PC-3 (cell line): ENCODE results near the gene ETS1. TPM values are rescaled to one million over a fixed set of nuclear protein-coding genes. Genes with fewer than 3 reads are reported as not detected.

Experiments used
- ATAC-seq: fragments of 200-7000 bp; cut with Tn5 transposase; 2 replicates; pipeline ENCODE4 v1.9.1; 2020; ENCODE audit warnings: mild to moderate bottlenecking, moderate library complexity
- BruUV-seq: library from RNA; stranded (reverse); fragments of 400-500 nt; replicated peaks from 2 replicates; lab custom pipeline; 2021; lab: Mats Ljungman, UMichigan
- CTCF ChIA-PET: fragments of 300-600 bp; sonication (Branson Sonifier 250); formaldehyde crosslinking; loops from one replicate; lab custom pipeline; 2022; ENCODE audit warnings: antibody characterized with exemption; lab: Charles Lee
- POLR2A ChIA-PET: fragments of 300-600 bp; sonication (Branson Sonifier 250); formaldehyde crosslinking; loops from one replicate; lab custom pipeline; 2022; ENCODE audit warnings: antibody characterized with exemption; ENCODE audit not compliant: unreplicated experiment; lab: Charles Lee
- DNase-seq: peaks from one replicate; pipeline ENCODE4 v3.0.0-alpha.2; 2015
- H2AFZ ChIP-seq: fragments of 300-600 bp; sonication (generic); 2 replicates; pipeline ENCODE4 v1.6.0; 2016; ENCODE audit warnings: antibody characterized with exemption, low read length
- H3F3A ChIP-seq: fragments of 300-600 bp; sonication (generic); one replicate; pipeline ENCODE4 v1.6.0; 2017; ENCODE audit warnings: antibody characterized with exemption, low read length, control low read depth, mild to moderate bottlenecking; ENCODE audit not compliant: unreplicated experiment
- H3K27ac ChIP-seq: fragments of 300-600 bp; sonication (generic); 2 replicates; pipeline ENCODE4 v1.5.1; 2016; ENCODE audit warnings: mild to moderate bottlenecking, low read length
- H3K27me3 ChIP-seq: fragments of 300-600 bp; sonication (generic); 2 replicates; pipeline ENCODE4 v1.6.1; 2016; ENCODE audit warnings: low read length, mixed read lengths
- H3K36me3 ChIP-seq: fragments of 300-600 bp; sonication (generic); 2 replicates; pipeline ENCODE4 v1.6.1; 2016; ENCODE audit warnings: low read depth, mixed run types, low read length, mixed read lengths
- H3K4me1 ChIP-seq: fragments of 300-600 bp; sonication (generic); 2 replicates; pipeline ENCODE4 v1.5.1; 2016; ENCODE audit warnings: low read length; ENCODE audit not compliant: insufficient read depth
- H3K4me2 ChIP-seq: fragments of 300-600 bp; sonication (generic); 2 replicates; pipeline ENCODE4 v1.6.0; 2016; ENCODE audit warnings: low read length
- H3K4me3 ChIP-seq: fragments of 300-600 bp; sonication (generic); 2 replicates; pipeline ENCODE4 v1.5.1; 2016; ENCODE audit warnings: mild to moderate bottlenecking, low read length, mixed read lengths
- H3K79me2 ChIP-seq: fragments of 300-600 bp; sonication (generic); 2 replicates; pipeline ENCODE4 v1.6.1; 2017; ENCODE audit warnings: low read length, mixed read lengths
- H3K9ac ChIP-seq: fragments of 300-600 bp; sonication (generic); 2 replicates; pipeline ENCODE4 v1.6.0; 2016; ENCODE audit warnings: mild to moderate bottlenecking, low read length
- H3K9me2 ChIP-seq: fragments of 300-600 bp; sonication (generic); replicated peaks from 2 replicates; pipeline ENCODE4 v1.6.1; 2016; ENCODE audit warnings: mixed run types, low read length, mixed read lengths
- H3K9me3 ChIP-seq: fragments of 300-600 bp; sonication (generic); 2 replicates; pipeline ENCODE4 v1.6.1; 2016; ENCODE audit warnings: low read length, mixed read lengths
- H4K20me1 ChIP-seq: fragments of 300-600 bp; sonication (generic); 2 replicates; pipeline ENCODE4 v1.6.1; 2016; ENCODE audit warnings: low read length, mixed read lengths
- EZH2 ChIP-seq: fragments of 300-600 bp; sonication (generic); IDR thresholded peaks from one replicate; pipeline ENCODE4 v1.6.1; 2017; ENCODE audit warnings: antibody characterized with exemption, mild to moderate bottlenecking, low read length; ENCODE audit not compliant: unreplicated experiment
- EZH2phosphoT487 ChIP-seq: fragments of 300-600 bp; sonication (generic); IDR thresholded peaks from 2 replicates; pipeline ENCODE4 v1.6.1; 2018; ENCODE audit warnings: mild to moderate bottlenecking, antibody characterized with exemption, low read length, borderline replicate concordance
- intact Hi-C: fragments of 100-400 bp; cut with micrococcal nuclease; formaldehyde crosslinking; loops from 2 replicates; pipeline ENCODE4 v1.9.0; 2023
- total RNA-seq: library from RNA; depleted of rRNA; stranded (reverse); fragments of >200 nt; gene quantifications from 2 replicates; pipeline ENCODE4 v1.2.3, GENCODE V29; 2014
- TF ChIP-seq, protein P1 (sequence below): fragments of 300-600 bp; sonication (generic); conservative IDR thresholded peaks from 2 replicates; pipeline ENCODE4 v1.5.1; 2017; ENCODE audit warnings: antibody characterized with exemption, low read depth, mild to moderate bottlenecking, low read length

ETS1 gene
- total RNA-seq, 1 experiment from 2014 or later: 52.0 TPM

DNA sequence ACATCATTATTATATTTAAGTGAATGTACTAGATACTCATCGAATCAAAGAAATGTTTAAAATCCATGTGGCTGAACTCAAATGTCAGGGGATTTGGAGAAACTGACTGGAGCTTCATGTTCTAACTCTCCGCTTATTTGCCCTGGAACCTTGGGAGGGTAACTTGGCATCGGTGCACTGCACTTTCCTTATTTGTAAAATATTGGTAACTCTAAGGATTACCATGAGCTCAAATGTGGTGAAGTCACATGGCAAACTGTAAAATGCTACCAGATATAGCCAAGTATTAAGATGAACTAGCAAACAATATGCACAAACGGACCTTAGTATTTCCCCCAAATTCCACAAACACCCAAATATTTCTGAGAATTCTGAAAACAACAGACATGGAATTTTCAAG, 75.6 kb downstream of the ETS1 start:
- Histone ChIP-seq H3K27ac (no peak overlapping the region), H3K36me3 (peaks cover 18% of the 10 kb centered on the region), H3K9me3 (no peaks in the 10 kb centered on the region), H3K27me3 (no peaks in the 10 kb centered on the region), H3K79me2 (peaks cover 95% of the 10 kb centered on the region), H3K4me3 (no peak overlapping the region), H3K9ac (no peak overlapping the region), H2AFZ (no peak overlapping the region), H3K4me2 (no peak overlapping the region), H3K9me2 (no peaks in the 10 kb centered on the region), H3K4me1 (peaks cover 73% of the 10 kb centered on the region), H3F3A (peaks cover 13% of the 10 kb centered on the region), H4K20me1 (peaks cover 28% of the 10 kb centered on the region; the same call in 1 of the 2 replicates)
- ATAC-seq (no peak), DNase-seq (no peak)
- ChIA-PET POLR2A (no interaction called here), CTCF (interaction anchor here (0.5 kb wide), 1 partner anchor 12 kb away, joined by 3 read pairs; no protein-coding TSS in a partner anchor)
- intact Hi-C loops: no loop called here
- no TSS peak for BruUV-seq
- TF ChIP-seq EZH2phosphoT487 (no peak), EZH2 (no peak)
- TF ChIP-seq, protein P1, sequence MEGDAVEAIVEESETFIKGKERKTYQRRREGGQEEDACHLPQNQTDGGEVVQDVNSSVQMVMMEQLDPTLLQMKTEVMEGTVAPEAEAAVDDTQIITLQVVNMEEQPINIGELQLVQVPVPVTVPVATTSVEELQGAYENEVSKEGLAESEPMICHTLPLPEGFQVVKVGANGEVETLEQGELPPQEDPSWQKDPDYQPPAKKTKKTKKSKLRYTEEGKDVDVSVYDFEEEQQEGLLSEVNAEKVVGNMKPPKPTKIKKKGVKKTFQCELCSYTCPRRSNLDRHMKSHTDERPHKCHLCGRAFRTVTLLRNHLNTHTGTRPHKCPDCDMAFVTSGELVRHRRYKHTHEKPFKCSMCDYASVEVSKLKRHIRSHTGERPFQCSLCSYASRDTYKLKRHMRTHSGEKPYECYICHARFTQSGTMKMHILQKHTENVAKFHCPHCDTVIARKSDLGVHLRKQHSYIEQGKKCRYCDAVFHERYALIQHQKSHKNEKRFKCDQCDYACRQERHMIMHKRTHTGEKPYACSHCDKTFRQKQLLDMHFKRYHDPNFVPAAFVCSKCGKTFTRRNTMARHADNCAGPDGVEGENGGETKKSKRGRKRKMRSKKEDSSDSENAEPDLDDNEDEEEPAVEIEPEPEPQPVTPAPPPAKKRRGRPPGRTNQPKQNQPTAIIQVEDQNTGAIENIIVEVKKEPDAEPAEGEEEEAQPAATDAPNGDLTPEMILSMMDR: no peak

- H3K4me3 ChIP-seq: peak overlapping the region; percentile 54; the same call in 1 of the 2 replicates
- peaks cover 33% of the 10 kb centered on the region for H3K36me3 ChIP-seq
- H3K4me1 ChIP-seq: peaks cover 64% of the 10 kb centered on the region
- CTCF ChIA-PET: interaction anchor here (0.5 to 1.2 kb wide), 3 partner anchors 26 to 293 kb away, joined by 3 to 4 read pairs (median 4); no protein-coding TSS in a partner anchor
- 0 out of 2 replicates have a peak overlapping the region, but pooled peaks have one; percentile 1 for H3K9ac ChIP-seq
- BruUV-seq: no TSS peak
- DNase-seq (peak; percentile 76), ATAC-seq (peak; percentile 39)
- TF ChIP-seq EZH2phosphoT487 (no peak), EZH2 (no peak)
- TF ChIP-seq, protein P1: no peak
- no peaks in the 10 kb centered on the region for H3K9me2 ChIP-seq
- H4K20me1 ChIP-seq: peaks cover 11% of the 10 kb centered on the region; the same call in 1 of the 2 replicates
- no peaks in the 10 kb centered on the region for H3K27me3 ChIP-seq
- peaks cover 13% of the 10 kb centered on the region for H3F3A ChIP-seq
- intact Hi-C loops: no loop called here
- no peak overlapping the region for H2AFZ ChIP-seq
- H3K27ac ChIP-seq: peak overlapping the region; percentile 85
- peaks cover 95% of the 10 kb centered on the region for H3K79me2 ChIP-seq
- H3K4me2 ChIP-seq: peak overlapping the region; percentile 79
- POLR2A ChIA-PET: interaction anchor here (1.1 kb wide), 2 partner anchors 10 to 12 kb away, joined by 3 to 8 read pairs; no protein-coding TSS in a partner anchor
- H3K9me3 ChIP-seq: no peaks in the 10 kb centered on the region
Observed at GRCh38 chr11:128509621-128510389, 77.6 kb downstream of the ETS1 start.
